ENCODE data around the gene ITPR2.

ITPR2 gene

GRCh38 chr12:26699237-26699636, 133.8 kb downstream of the ITPR2 start:
- TF ChIP-seq SIN3A (IDR thresholded peaks at IDR 0.05; ENCODE audit: borderline replicate concordance, insufficient read depth, low read length) (no peak), POLR2AphosphoS5 (IDR thresholded peaks at IDR 0.05; ENCODE audit: low read depth, low read length) (no peak), TAF1 (IDR thresholded peaks at IDR 0.05; ENCODE audit: borderline replicate concordance, insufficient read depth, low read length) (no peak), FOXP2 (optimal IDR thresholded peaks at IDR 0.05; ENCODE audit: borderline replicate concordance, extremely low read depth, extremely low read length, insufficient read depth) (no peak)
- TF ChIP-seq, protein P1, sequence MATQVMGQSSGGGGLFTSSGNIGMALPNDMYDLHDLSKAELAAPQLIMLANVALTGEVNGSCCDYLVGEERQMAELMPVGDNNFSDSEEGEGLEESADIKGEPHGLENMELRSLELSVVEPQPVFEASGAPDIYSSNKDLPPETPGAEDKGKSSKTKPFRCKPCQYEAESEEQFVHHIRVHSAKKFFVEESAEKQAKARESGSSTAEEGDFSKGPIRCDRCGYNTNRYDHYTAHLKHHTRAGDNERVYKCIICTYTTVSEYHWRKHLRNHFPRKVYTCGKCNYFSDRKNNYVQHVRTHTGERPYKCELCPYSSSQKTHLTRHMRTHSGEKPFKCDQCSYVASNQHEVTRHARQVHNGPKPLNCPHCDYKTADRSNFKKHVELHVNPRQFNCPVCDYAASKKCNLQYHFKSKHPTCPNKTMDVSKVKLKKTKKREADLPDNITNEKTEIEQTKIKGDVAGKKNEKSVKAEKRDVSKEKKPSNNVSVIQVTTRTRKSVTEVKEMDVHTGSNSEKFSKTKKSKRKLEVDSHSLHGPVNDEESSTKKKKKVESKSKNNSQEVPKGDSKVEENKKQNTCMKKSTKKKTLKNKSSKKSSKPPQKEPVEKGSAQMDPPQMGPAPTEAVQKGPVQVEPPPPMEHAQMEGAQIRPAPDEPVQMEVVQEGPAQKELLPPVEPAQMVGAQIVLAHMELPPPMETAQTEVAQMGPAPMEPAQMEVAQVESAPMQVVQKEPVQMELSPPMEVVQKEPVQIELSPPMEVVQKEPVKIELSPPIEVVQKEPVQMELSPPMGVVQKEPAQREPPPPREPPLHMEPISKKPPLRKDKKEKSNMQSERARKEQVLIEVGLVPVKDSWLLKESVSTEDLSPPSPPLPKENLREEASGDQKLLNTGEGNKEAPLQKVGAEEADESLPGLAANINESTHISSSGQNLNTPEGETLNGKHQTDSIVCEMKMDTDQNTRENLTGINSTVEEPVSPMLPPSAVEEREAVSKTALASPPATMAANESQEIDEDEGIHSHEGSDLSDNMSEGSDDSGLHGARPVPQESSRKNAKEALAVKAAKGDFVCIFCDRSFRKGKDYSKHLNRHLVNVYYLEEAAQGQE (IDR thresholded peaks at IDR 0.05; ENCODE audit: insufficient read depth in 1 of 2, low read depth in 2 of 2, low read length in 2 of 2) = no peak

GRCh38 chr12:26698186-26698585, 134.8 kb downstream of the ITPR2 start:
- no peak for TF ChIP-seq FOXP2 (optimal IDR thresholded peaks at IDR 0.05; ENCODE audit: borderline replicate concordance, extremely low read depth, extremely low read length, insufficient read depth)
- TF ChIP-seq TAF1 (IDR thresholded peaks at IDR 0.05; ENCODE audit: borderline replicate concordance, insufficient read depth, low read length) = no peak
- no peak for TF ChIP-seq POLR2AphosphoS5 (IDR thresholded peaks at IDR 0.05; ENCODE audit: low read depth, low read length)
- no peak for TF ChIP-seq SIN3A (IDR thresholded peaks at IDR 0.05; ENCODE audit: borderline replicate concordance, insufficient read depth, low read length)
- TF ChIP-seq, protein P1 (IDR thresholded peaks at IDR 0.05; ENCODE audit: insufficient read depth in 1 of 2, low read depth in 2 of 2, low read length in 2 of 2) = no peak

- TF ChIP-seq TAF1 (IDR thresholded peaks at IDR 0.05; ENCODE audit: borderline replicate concordance, insufficient read depth, low read length) (no peak), POLR2AphosphoS5 (IDR thresholded peaks at IDR 0.05; ENCODE audit: low read depth, low read length) (no peak), FOXP2 (optimal IDR thresholded peaks at IDR 0.05; ENCODE audit: borderline replicate concordance, extremely low read depth, extremely low read length, insufficient read depth) (no peak), SIN3A (IDR thresholded peaks at IDR 0.05; ENCODE audit: borderline replicate concordance, insufficient read depth, low read length) (no peak)
- TF ChIP-seq, protein P1 (IDR thresholded peaks at IDR 0.05; ENCODE audit: insufficient read depth in 1 of 2, low read depth in 2 of 2, low read length in 2 of 2) = no peak
Measured at GRCh38 chr12:26697217-26697616, 135.8 kb downstream of the ITPR2 start.

GRCh38 chr12:26696613-26697092, 136.3 kb downstream of the ITPR2 start:
- TF ChIP-seq SIN3A (IDR thresholded peaks at IDR 0.05; ENCODE audit: borderline replicate concordance, insufficient read depth, low read length) = no peak
- TF ChIP-seq POLR2AphosphoS5 (IDR thresholded peaks at IDR 0.05; ENCODE audit: low read depth, low read length) = no peak
- no peak for TF ChIP-seq FOXP2 (optimal IDR thresholded peaks at IDR 0.05; ENCODE audit: borderline replicate concordance, extremely low read depth, extremely low read length, insufficient read depth)
- TF ChIP-seq, protein P1 (IDR thresholded peaks at IDR 0.05; ENCODE audit: insufficient read depth in 1 of 2, low read depth in 2 of 2, low read length in 2 of 2) = no peak
- no peak for TF ChIP-seq TAF1 (IDR thresholded peaks at IDR 0.05; ENCODE audit: borderline replicate concordance, insufficient read depth, low read length)

Measured in PFSK-1 (cell line).